Kidney (tissue), 14 donors: ENCODE results near the gene GRIN2A. TPM values are rescaled to one million over a fixed set of nuclear protein-coding genes. Genes with fewer than 3 reads are reported as not detected.

Experiments used
- DNase-seq, 5 donors: peaks; one replicate each; pipeline ENCODE4 v3.0.0-alpha.2; 2013 to 2020
- FAIRE-seq: peaks from 2 replicates; lab custom pipeline; 2012; peaks lifted over from hg19 to GRCh38; lab: Jason Lieb, UNC
- H3K27ac ChIP-seq, 2 donors: one replicate each; pipeline ENCODE4 v1.7.0; 2013; ENCODE audit warnings: low read depth in 2 of 2, low read length in 2 of 2, inconsistent platforms in 1 of 2
- H3K27me3 ChIP-seq: one replicate; pipeline ENCODE4 v1.7.1; 2013; ENCODE audit warnings: low read length, inconsistent platforms; ENCODE audit not compliant: control insufficient read depth, insufficient read depth
- H3K36me3 ChIP-seq, 3 donors: one replicate each; pipeline versions ENCODE4 v1.7.0 to v1.7.1; 2013; ENCODE audit warnings: low read length in 3 of 3, control low read depth in 1 of 3, inconsistent platforms in 1 of 3; ENCODE audit not compliant: insufficient read depth in 3 of 3, control insufficient read depth in 2 of 3
- H3K4me1 ChIP-seq, 3 donors: one replicate each; pipeline versions ENCODE4 v1.7.0 to v1.7.1; 2013; ENCODE audit warnings: low read length in 3 of 3, inconsistent platforms in 1 of 3, low read depth in 1 of 3; ENCODE audit not compliant: control insufficient read depth in 2 of 3, insufficient read depth in 2 of 3
- H3K4me3 ChIP-seq, 3 donors: one replicate each; pipeline versions ENCODE4 v1.7.0 to v1.8.1; 2013; ENCODE audit warnings: low read length in 3 of 3, control low read depth in 1 of 3, inconsistent platforms in 1 of 3
- H3K9ac ChIP-seq, 3 donors: one replicate each; pipeline versions ENCODE4 v1.7.0 to v1.7.1; 2013; ENCODE audit warnings: low read length in 3 of 3, control low read depth in 1 of 3, inconsistent platforms in 1 of 3
- H3K9me3 ChIP-seq, 3 donors: one replicate each; pipeline versions ENCODE4 v1.7.0 to v1.7.1; 2013; ENCODE audit warnings: low read length in 3 of 3, control low read depth in 1 of 3, inconsistent platforms in 1 of 3; ENCODE audit not compliant: control insufficient read depth in 2 of 3, insufficient read depth in 1 of 3
- CTCF ChIP-seq: IDR thresholded peaks from 3 replicates; pipeline ENCODE4 v1.5.1; 2012; ENCODE audit warnings: mild to moderate bottlenecking, moderate library complexity, borderline replicate concordance; ENCODE audit not compliant: insufficient read depth; ENCODE audit errors: extremely low read depth
- intact Hi-C: fragments of 100-400 bp; cut with DNase I; formaldehyde crosslinking; loops from one replicate; pipeline ENCODE4 v1.11.1; 2022
- polyA plus RNA-seq: library from polyadenylated mRNA; stranded (reverse); fragments of 350-450 nt; fragmentation: Illumina TruSeq; extraction: RNeasy Lipid Tissue Mini Kit (QIAGEN cat#74804); gene quantifications from one replicate; pipeline ENCODE4 v1.2.3, GENCODE V29; 2014; ENCODE audit warnings: low read depth, low replicate concordance; ENCODE audit not compliant: insufficient read depth
- total RNA-seq: library from RNA; stranded (reverse); fragmentation: NEBNext Ultra II Directional; extraction: Animal tissue kit (Norgen Biotek cat#: 25700); gene quantifications from one replicate; pipeline ENCODE4 v1.2.1, GENCODE V29; 2021
- donor health status: control.
- donor health status: control.
- donor health status: control.
- donor health status: control.
- donor health status: control.
- donor health status: DM: yes; HTN: yes; CAD: no.
- donor health status: Normal renal cell carcinoma (clear cell type).

The GRIN2A gene
- total and polyA plus RNA-seq, 2 donors from 2014 or later = 0.28 to 6.5 TPM

DNA sequence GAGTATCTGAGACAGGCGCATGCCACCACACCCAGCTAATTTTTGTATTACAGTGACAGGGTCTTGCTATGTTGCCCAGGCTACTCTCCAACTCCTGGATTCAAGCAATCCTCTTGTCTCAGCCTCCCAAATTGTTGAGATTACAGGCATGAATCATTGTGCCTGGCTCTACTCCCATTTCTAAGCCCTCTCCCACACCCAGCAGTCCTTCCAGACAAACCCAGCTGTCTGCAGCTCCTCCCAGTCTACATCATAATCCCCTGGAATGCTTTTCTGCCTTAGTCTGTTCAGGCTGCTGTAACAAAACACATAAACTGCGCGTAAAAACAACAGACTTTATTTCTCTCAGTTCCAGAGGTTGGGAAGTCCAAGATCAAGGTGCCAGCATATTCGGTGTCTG, 144.5 kb downstream of the GRIN2A start:
- Histone ChIP-seq H3K27ac (no peak overlapping the region), H3K27me3 (no peaks in the 10 kb centered on the region), H3K4me3 (no peak overlapping the region), H3K9me3 (no peaks in the 10 kb centered on the region), H3K9ac (no peak overlapping the region), H3K4me1 (peaks cover 0 to 3% (median 0%) of the 10 kb centered on the region in 3 donors), H3K36me3 (no peaks in the 10 kb centered on the region)
- DNase-seq = no peak
- TF ChIP-seq CTCF = no peak
- intact Hi-C loops = no loop called here
- no peak for FAIRE-seq

DNA sequence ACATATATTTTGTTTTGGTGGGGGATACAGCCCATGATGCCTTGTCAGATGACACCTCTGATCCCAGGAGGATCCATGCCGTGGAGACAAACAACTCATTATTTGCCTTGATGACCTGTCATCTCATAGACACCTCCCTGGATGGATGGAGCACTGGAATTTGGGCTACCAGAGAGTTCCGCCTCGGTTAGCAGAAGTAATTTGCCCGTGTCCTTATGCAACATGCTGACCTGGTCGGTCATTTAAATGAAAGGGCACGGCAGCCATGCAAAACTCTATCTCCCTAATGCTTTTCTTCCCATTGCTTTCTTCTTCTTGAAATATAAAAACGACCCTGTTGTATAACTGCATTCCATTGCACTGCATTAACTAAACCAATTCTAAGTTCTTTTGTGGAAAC, 145.3 kb downstream of the GRIN2A start:
- FAIRE-seq (no peak), DNase-seq (peak in 4 of 5 donors; percentile 37 to 67 (median 46))
- H3K9me3 ChIP-seq = no peaks in the 10 kb centered on the region
- no peaks in the 10 kb centered on the region for H3K36me3 ChIP-seq
- H3K4me1 ChIP-seq = peaks cover 0 to 3% (median 0%) of the 10 kb centered on the region in 3 donors
- no peaks in the 10 kb centered on the region for H3K27me3 ChIP-seq
- no peak overlapping the region for H3K27ac ChIP-seq
- no peak for TF ChIP-seq CTCF
- intact Hi-C loops = no loop called here
- no peak overlapping the region for H3K4me3 ChIP-seq
- no peak overlapping the region for H3K9ac ChIP-seq

DNA sequence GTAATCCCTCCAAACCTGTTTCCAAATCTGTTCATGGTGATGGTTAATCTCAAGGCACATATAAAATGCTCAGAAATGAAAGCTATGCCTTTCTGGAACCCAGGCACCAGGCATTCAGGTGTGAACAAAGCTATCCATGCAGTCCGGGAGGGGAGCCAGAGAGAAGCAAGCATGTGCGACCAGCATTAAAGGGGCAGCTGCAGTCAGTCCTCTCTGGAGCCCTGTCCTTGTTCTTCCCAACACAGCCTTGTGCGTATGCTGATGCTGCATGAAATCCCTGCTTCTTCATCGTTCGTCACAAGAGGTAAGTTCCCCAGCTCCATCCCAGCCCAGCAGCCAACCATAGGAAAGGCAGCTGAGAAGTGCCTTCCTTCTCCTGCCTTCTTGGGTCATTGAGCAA, 148.7 kb downstream of the GRIN2A start:
- no peak for TF ChIP-seq CTCF
- no peak for FAIRE-seq
- DNase-seq = peak in 3 of 5 donors; percentile 29 to 60 (median 36)
- Histone ChIP-seq H3K4me1 (peaks cover 0 to 3% (median 0%) of the 10 kb centered on the region in 3 donors), H3K27me3 (no peaks in the 10 kb centered on the region), H3K4me3 (no peak overlapping the region), H3K9me3 (no peaks in the 10 kb centered on the region), H3K36me3 (no peaks in the 10 kb centered on the region), H3K9ac (no peak overlapping the region), H3K27ac (no peak overlapping the region)
- intact Hi-C loops = no loop called here

GRCh38 chr16:10031955-10032354, 150.3 kb downstream of the GRIN2A start:
- no peak for TF ChIP-seq CTCF
- DNase-seq = no peak
- no peak for FAIRE-seq
- Histone ChIP-seq H3K4me3 (no peak overlapping the region), H3K9ac (no peak overlapping the region), H3K36me3 (no peaks in the 10 kb centered on the region), H3K27ac (no peak overlapping the region), H3K27me3 (no peaks in the 10 kb centered on the region), H3K4me1 (peaks cover 0 to 3% (median 0%) of the 10 kb centered on the region in 3 donors), H3K9me3 (no peaks in the 10 kb centered on the region)
- intact Hi-C loops = no loop called here
